ENCODE measurements around the gene CHCT1.
A peak's percentile ranks its signal among the peaks of the same experiment; 100 is the strongest.

CHCT1 gene

DNA sequence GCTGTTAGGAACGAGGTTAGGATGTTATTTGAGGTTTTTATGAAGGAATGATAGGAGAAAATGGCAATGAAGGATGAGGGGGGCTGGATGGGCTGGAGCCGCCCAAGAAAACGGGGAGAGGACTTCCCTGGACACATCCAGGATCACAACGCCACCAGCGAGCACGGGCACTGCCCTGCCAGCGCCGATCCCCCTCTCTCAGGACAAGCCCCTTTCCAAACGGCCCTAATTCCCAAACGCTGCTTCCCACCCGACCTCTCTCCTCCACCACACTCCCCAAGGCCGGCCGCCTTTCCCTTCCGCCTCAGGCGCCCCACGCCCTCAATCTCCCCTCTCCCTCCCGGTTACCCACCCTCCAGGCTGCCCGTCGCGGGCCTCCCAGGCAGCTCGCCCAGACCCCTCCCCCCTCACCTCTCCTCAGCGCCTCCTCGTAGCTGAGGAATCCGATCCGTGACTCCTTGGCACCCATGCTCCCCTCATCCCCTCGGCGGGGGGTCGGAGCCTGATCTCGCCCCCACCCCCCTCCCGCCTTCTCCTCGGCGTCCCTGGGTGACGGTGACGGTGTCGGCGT, 30.7 kb upstream of the CHCT1 start (continued):
- TF ChIP-seq, protein P1, sequence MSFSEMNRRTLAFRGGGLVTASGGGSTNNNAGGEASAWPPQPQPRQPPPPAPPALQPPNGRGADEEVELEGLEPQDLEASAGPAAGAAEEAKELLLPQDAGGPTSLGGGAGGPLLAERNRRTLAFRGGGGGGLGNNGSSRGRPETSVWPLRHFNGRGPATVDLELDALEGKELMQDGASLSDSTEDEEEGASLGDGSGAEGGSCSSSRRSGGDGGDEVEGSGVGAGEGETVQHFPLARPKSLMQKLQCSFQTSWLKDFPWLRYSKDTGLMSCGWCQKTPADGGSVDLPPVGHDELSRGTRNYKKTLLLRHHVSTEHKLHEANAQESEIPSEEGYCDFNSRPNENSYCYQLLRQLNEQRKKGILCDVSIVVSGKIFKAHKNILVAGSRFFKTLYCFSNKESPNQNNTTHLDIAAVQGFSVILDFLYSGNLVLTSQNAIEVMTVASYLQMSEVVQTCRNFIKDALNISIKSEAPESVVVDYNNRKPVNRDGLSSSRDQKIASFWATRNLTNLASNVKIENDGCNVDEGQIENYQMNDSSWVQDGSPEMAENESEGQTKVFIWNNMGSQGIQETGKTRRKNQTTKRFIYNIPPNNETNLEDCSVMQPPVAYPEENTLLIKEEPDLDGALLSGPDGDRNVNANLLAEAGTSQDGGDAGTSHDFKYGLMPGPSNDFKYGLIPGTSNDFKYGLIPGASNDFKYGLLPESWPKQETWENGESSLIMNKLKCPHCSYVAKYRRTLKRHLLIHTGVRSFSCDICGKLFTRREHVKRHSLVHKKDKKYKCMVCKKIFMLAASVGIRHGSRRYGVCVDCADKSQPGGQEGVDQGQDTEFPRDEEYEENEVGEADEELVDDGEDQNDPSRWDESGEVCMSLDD (tag by site-specific recombination; IDR thresholded peaks at IDR 0.05) = peak; percentile 62
- no peak; the same call in none of the 2 replicates for TF ChIP-seq ZBTB8A (tag by site-specific recombination; IDR thresholded peaks at IDR 0.05)
- no peak for TF ChIP-seq ZNF112 (tag by site-specific recombination; IDR thresholded peaks at IDR 0.05)
- TF ChIP-seq GLIS1 (tag by site-specific recombination; IDR thresholded peaks at IDR 0.05) = peak; percentile 99
- no peak for TF ChIP-seq ZNF350 (tag by site-specific recombination; IDR thresholded peaks at IDR 0.05)
- TF ChIP-seq KLF8 (tag by site-specific recombination; IDR thresholded peaks at IDR 0.05) = peak; percentile 11
- TF ChIP-seq GLIS2 (tag by site-specific recombination; IDR thresholded peaks at IDR 0.05) = peak; percentile 86
- TF ChIP-seq ZNF529 (tag by site-specific recombination; IDR thresholded peaks at IDR 0.05; ENCODE audit: insufficient replicate concordance) = no peak
- no peak for TF ChIP-seq ZNF121 (tag by site-specific recombination; IDR thresholded peaks at IDR 0.05)
- TF ChIP-seq ZFP37 (tag by site-specific recombination; IDR thresholded peaks at IDR 0.05) = 0 out of 2 replicates have a peak, but pooled peaks have one; percentile 29
- TF ChIP-seq SP2 (tag by site-specific recombination; IDR thresholded peaks at IDR 0.05) = no peak; the same call in 1 of the 2 replicates
- TF ChIP-seq ZNF302 (tag by site-specific recombination; IDR thresholded peaks at IDR 0.05; ENCODE audit: low read depth) = no peak
- no peak for TF ChIP-seq GLI2 (tag by site-specific recombination; IDR thresholded peaks at IDR 0.05; ENCODE audit: borderline replicate concordance, low read depth)
- TF ChIP-seq, protein P2, sequence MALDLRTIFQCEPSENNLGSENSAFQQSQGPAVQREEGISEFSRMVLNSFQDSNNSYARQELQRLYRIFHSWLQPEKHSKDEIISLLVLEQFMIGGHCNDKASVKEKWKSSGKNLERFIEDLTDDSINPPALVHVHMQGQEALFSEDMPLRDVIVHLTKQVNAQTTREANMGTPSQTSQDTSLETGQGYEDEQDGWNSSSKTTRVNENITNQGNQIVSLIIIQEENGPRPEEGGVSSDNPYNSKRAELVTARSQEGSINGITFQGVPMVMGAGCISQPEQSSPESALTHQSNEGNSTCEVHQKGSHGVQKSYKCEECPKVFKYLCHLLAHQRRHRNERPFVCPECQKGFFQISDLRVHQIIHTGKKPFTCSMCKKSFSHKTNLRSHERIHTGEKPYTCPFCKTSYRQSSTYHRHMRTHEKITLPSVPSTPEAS (tag by site-specific recombination; IDR thresholded peaks at IDR 0.05) = no peak
- no peak for TF ChIP-seq ZNF837 (tag by site-specific recombination; IDR thresholded peaks at IDR 0.05)
- no peak for TF ChIP-seq ZNF354C (tag by site-specific recombination; IDR thresholded peaks at IDR 0.05; ENCODE audit: borderline replicate concordance, low read depth)
- TF ChIP-seq ZNF132 (tag by site-specific recombination; IDR thresholded peaks at IDR 0.05; ENCODE audit: borderline replicate concordance) = no peak
- TF ChIP-seq FEZF1 (tag by site-specific recombination; IDR thresholded peaks at IDR 0.05) = no peak
- TF ChIP-seq ZSCAN30 (tag by site-specific recombination; IDR thresholded peaks at IDR 0.05) = no peak
- no peak for TF ChIP-seq EGR2 (tag by site-specific recombination; IDR thresholded peaks at IDR 0.05; ENCODE audit: low read depth)
- TF ChIP-seq ZNF571 (tag by site-specific recombination; IDR thresholded peaks at IDR 0.05) = no peak
- no peak for TF ChIP-seq ZNF830 (tag by site-specific recombination; IDR thresholded peaks at IDR 0.05; ENCODE audit: low read depth)
- TF ChIP-seq ZNF248 (tag by site-specific recombination; IDR thresholded peaks at IDR 0.05) = no peak
- no peak for TF ChIP-seq ZNF548 (tag by site-specific recombination; IDR thresholded peaks at IDR 0.05)
- no peak for TF ChIP-seq ZNF521 (tag by site-specific recombination; IDR thresholded peaks at IDR 0.05)
- TF ChIP-seq ZNF324 (tag by site-specific recombination; IDR thresholded peaks at IDR 0.05) = peak; percentile 33; the same call in 1 of the 2 replicates
- TF ChIP-seq ZNF266 (tag by site-specific recombination; IDR thresholded peaks at IDR 0.05; ENCODE audit: low read depth) = no peak
- peak; percentile 51; the same call in 1 of the 2 replicates for TF ChIP-seq INSM2 (tag by site-specific recombination; IDR thresholded peaks at IDR 0.05)
- TF ChIP-seq KLF9 (tag by site-specific recombination; IDR thresholded peaks at IDR 0.05; ENCODE audit: low read depth) = no peak
- TF ChIP-seq ZNF18 (tag by site-specific recombination; IDR thresholded peaks at IDR 0.05) = no peak
- TF ChIP-seq ZNF560 (tag by site-specific recombination; IDR thresholded peaks at IDR 0.05; ENCODE audit: borderline replicate concordance) = no peak
- peak; percentile 50; the same call in 1 of the 2 replicates for TF ChIP-seq ZNF2 (tag by site-specific recombination; IDR thresholded peaks at IDR 0.05)
- no peak for TF ChIP-seq TCF7L2 (IDR thresholded peaks at IDR 0.05; ENCODE audit: borderline replicate concordance, low read depth, low read length)
- TF ChIP-seq BCL11B (tag by site-specific recombination; IDR thresholded peaks at IDR 0.05; ENCODE audit: low read depth) = no peak
